Measurements from ENCODE around the gene ACSS1. TPM values are rescaled to one million over a fixed set of nuclear protein-coding genes. Genes with fewer than 3 reads are reported as not detected.
"Not testable (repeated sequence)": the region's sequence is repeated elsewhere in the genome, so short reads cannot be mapped to it uniquely, and the experiment has no call there.

Gene ACSS1
- total RNA-seq, 2 donors from 2014 or later = 73.8 to 83.8 TPM

GRCh38 chr20:25006431-25007167 lies 51.3 kb downstream of the ACSS1 start:
- Histone ChIP-seq H3K4me3 (no peak overlapping the region), H3K4me1 (peaks cover 37% of the 10 kb centered on the region), H3K36me3 (replicated peaks in 1 of 2; ENCODE audit: insufficient read depth in 1 of 2, low read depth in 2 of 2) (peaks cover 12 to 15% of the 10 kb centered on the region in 2 donors), H3K9me3 (no peaks in the 10 kb centered on the region), H3K27me3 (no peaks in the 10 kb centered on the region), H3K27ac (peak overlapping the region; percentile 16 to 58 (median 40))
- WGBS, 2 donors = 82 to 94% methylated on average over 3 to 12 of the region's 12 CpGs
- intact Hi-C loops (cut with DNase I) = no loop called here
- DNase-seq (peak in 1 of 4 donors; percentile 2), ATAC-seq (no peak)
- no peak for TF ChIP-seq POLR2A (IDR thresholded peaks at IDR 0.05)
- TF ChIP-seq, protein P1, sequence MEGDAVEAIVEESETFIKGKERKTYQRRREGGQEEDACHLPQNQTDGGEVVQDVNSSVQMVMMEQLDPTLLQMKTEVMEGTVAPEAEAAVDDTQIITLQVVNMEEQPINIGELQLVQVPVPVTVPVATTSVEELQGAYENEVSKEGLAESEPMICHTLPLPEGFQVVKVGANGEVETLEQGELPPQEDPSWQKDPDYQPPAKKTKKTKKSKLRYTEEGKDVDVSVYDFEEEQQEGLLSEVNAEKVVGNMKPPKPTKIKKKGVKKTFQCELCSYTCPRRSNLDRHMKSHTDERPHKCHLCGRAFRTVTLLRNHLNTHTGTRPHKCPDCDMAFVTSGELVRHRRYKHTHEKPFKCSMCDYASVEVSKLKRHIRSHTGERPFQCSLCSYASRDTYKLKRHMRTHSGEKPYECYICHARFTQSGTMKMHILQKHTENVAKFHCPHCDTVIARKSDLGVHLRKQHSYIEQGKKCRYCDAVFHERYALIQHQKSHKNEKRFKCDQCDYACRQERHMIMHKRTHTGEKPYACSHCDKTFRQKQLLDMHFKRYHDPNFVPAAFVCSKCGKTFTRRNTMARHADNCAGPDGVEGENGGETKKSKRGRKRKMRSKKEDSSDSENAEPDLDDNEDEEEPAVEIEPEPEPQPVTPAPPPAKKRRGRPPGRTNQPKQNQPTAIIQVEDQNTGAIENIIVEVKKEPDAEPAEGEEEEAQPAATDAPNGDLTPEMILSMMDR (IDR thresholded peaks at IDR 0.05) = no peak

DNA sequence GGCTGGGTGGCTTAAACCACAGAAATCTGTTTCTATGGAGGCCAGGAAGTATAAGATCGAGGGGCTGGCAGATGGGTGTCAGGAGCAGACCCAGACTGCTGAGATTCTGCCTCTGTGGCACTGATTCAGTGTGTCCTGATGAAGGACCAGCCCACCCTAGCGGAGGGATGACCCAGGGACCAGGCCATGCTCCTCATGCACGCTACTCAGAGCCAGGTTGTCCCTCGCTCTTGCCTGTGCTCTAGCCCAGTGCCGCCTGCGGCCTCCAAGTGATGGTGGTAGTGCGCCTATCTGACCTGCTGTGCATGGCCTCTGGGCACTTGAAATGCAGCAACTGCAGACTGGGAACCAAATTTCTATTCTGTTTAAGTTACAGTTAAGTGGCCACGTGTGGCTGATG lies 52.3 kb downstream of the ACSS1 start:
- intact Hi-C loops (cut with DNase I) = no loop called here
- H3K36me3 ChIP-seq (replicated peaks in 1 of 2; ENCODE audit: insufficient read depth in 1 of 2, low read depth in 2 of 2) = peaks cover 12 to 15% of the 10 kb centered on the region in 2 donors
- H3K4me1 ChIP-seq = peaks cover 32% of the 10 kb centered on the region
- WGBS, 2 donors = 85 to 87% methylated on average over 6 to 8 of the region's 8 CpGs
- H3K27ac ChIP-seq = peak overlapping the region in 3 of 4 donors; percentile 36 to 58 (median 44)
- TF ChIP-seq POLR2A (IDR thresholded peaks at IDR 0.05) = no peak
- TF ChIP-seq, protein P1 (IDR thresholded peaks at IDR 0.05) = no peak
- no peaks in the 10 kb centered on the region for H3K9me3 ChIP-seq
- H3K4me3 ChIP-seq = no peak overlapping the region
- DNase-seq (peak in 1 of 4 donors; percentile 3), ATAC-seq (no peak)
- H3K27me3 ChIP-seq = no peaks in the 10 kb centered on the region

- 36 to 38% methylated on average over 2 of the region's 2 CpGs for WGBS, 2 donors
- DNase-seq (peak in 2 of 4 donors; percentile 50 to 56), ATAC-seq (peak; percentile 64)
- Histone ChIP-seq H3K4me1 (peaks cover 33% of the 10 kb centered on the region), H3K27ac (peak overlapping the region in 3 of 4 donors; percentile 18 to 58 (median 51)), H3K36me3 (replicated peaks in 1 of 2; ENCODE audit: insufficient read depth in 1 of 2, low read depth in 2 of 2) (peaks cover 12 to 15% of the 10 kb centered on the region in 2 donors), H3K4me3 (no peak overlapping the region), H3K9me3 (no peaks in the 10 kb centered on the region), H3K27me3 (no peaks in the 10 kb centered on the region)
- intact Hi-C loops (cut with DNase I) = no loop called here
- no peak for TF ChIP-seq POLR2A (IDR thresholded peaks at IDR 0.05)
- TF ChIP-seq, protein P1 (IDR thresholded peaks at IDR 0.05) = no peak
Measured at GRCh38 chr20:25005220-25005619, 52.7 kb downstream of the ACSS1 start.

DNA sequence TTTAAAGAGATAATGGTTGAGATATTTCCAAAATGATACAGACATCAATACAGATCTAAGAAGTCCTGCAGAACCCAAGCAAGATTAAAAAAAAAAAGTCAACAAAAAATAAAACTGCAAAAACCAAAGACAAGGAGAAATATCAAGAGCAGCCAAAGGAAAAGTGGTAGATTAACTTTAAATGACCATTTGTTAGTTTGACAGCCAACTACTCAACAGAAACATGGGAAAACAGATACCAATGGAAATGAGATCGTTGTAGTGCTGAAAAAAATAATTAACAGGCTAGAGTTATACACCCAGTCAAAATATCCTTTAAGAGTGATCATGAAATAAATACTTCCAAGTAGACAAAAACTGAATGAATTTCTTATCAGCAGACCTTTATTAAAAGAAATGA lies 54.9 kb downstream of the ACSS1 start:
- DNase-seq (no peak), ATAC-seq (no peak)
- intact Hi-C loops (cut with DNase I) = no loop called here
- no peak for TF ChIP-seq POLR2A (IDR thresholded peaks at IDR 0.05)
- TF ChIP-seq, protein P1 (IDR thresholded peaks at IDR 0.05) = no peak
- no peaks in the 10 kb centered on the region for H3K9me3 ChIP-seq
- no peak overlapping the region for H3K27ac ChIP-seq
- H3K27me3 ChIP-seq = no peaks in the 10 kb centered on the region
- whole genome bisulfite sequencing, 2 donors = 72 to 74% methylated on average over 1 of the region's 1 CpG
- H3K36me3 ChIP-seq (replicated peaks in 1 of 2; ENCODE audit: insufficient read depth in 1 of 2, low read depth in 2 of 2) = peaks cover 9 to 14% of the 10 kb centered on the region in 2 donors
- H3K4me3 ChIP-seq = no peak overlapping the region
- peaks cover 42% of the 10 kb centered on the region for H3K4me1 ChIP-seq

DNA sequence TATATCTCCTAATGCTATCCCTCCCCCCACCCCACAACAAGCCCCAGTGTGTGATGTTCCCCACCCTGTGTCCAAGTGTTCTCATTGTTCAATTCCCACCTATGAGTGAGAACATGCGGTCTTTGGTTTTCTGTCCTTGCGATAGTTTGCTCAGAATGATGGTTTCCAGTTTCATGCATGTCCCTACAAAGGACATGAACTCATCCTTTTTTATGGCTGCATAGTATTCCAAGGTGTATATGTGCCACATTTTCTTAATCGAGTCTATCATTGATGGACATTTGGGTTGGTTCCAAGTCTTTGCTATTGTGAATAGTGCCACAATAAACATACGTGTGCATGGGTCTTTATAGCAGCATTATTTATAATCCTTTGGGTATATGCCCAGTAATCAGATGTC lies 56.6 kb downstream of the ACSS1 start:
- H3K9me3 ChIP-seq; ATAC-seq; DNase-seq; H3K36me3 ChIP-seq (replicated peaks in 1 of 2; ENCODE audit: insufficient read depth in 1 of 2, low read depth in 2 of 2); intact Hi-C loops (cut with DNase I); H3K4me3 ChIP-seq; H3K27me3 ChIP-seq: not testable (repeated sequence)
- Histone ChIP-seq H3K27ac (peak overlapping the region in 2 of 4 donors; percentile 85 to 89), H3K4me1 (peaks cover 42% of the 10 kb centered on the region)
- WGBS, 2 donors = 76 to 78% methylated on average over 4 of the region's 4 CpGs

All from body of pancreas (tissue), 4 donors.